ENCODE results near the gene MAGEA11. TPM values are rescaled to one million over a fixed set of nuclear protein-coding genes. Genes with fewer than 3 reads are reported as not detected.
"Not testable (repeated sequence)": the region's sequence is repeated elsewhere in the genome, so short reads cannot be mapped to it uniquely, and the experiment has no call there.

Gene MAGEA11
- total RNA-seq, result not detected

GRCh38 chrX:149711545-149712236 is at the start of gene MAGEA11:
Gene MAGEA11, plus strand, starts transcription at chrX:149712060. Its CDS starts 1,100 bp downstream, at chrX:149713160.
- no peak within 1 kb of the TSS for H3K4me3 Mint-ChIP-seq
- H3K9me3 Mint-ChIP-seq, result no peaks in the 10 kb centered on the region
- H3K36me3 Mint-ChIP-seq, result no peaks in the 10 kb centered on the region
- POLR2A ChIA-PET, result no interaction called here
- no peak for DNase-seq
- no peaks in the 10 kb centered on the region for H3K4me1 Mint-ChIP-seq (ENCODE audit: low read depth)
- no peak within 1 kb of the TSS for H3K27ac Mint-ChIP-seq
- intact Hi-C loops (cut with micrococcal nuclease), result no loop called here
- H3K27me3 Mint-ChIP-seq, result no peaks in the 10 kb centered on the region
- CTCF ChIA-PET, result no interaction called here

GRCh38 chrX:149675088-149675487 is 36.8 kb upstream of the MAGEA11 start:
- H3K4me1 Mint-ChIP-seq (ENCODE audit: low read depth); CTCF ChIA-PET; H3K27me3 Mint-ChIP-seq; H3K4me3 Mint-ChIP-seq; POLR2A ChIA-PET; DNase-seq; H3K36me3 Mint-ChIP-seq; intact Hi-C loops (cut with micrococcal nuclease); H3K9me3 Mint-ChIP-seq; H3K27ac Mint-ChIP-seq: not testable (repeated sequence)

GRCh38 chrX:149675554-149675953 is 36.3 kb upstream of the MAGEA11 start:
- H3K4me1 Mint-ChIP-seq (ENCODE audit: low read depth); CTCF ChIA-PET; H3K9me3 Mint-ChIP-seq; H3K36me3 Mint-ChIP-seq; H3K27me3 Mint-ChIP-seq; DNase-seq; H3K27ac Mint-ChIP-seq; POLR2A ChIA-PET; H3K4me3 Mint-ChIP-seq; intact Hi-C loops (cut with micrococcal nuclease): not testable (repeated sequence)

- H3K36me3 Mint-ChIP-seq; POLR2A ChIA-PET; CTCF ChIA-PET; intact Hi-C loops (cut with micrococcal nuclease); H3K9me3 Mint-ChIP-seq; H3K4me3 Mint-ChIP-seq; H3K27me3 Mint-ChIP-seq; DNase-seq; H3K4me1 Mint-ChIP-seq (ENCODE audit: low read depth); H3K27ac Mint-ChIP-seq: not testable (repeated sequence)
Measured at GRCh38 chrX:149679164-149679678, 32.6 kb upstream of the MAGEA11 start.

- Mint-ChIP-seq H3K27me3 (no peaks in the 10 kb centered on the region), H3K36me3 (no peaks in the 10 kb centered on the region), H3K9me3 (no peaks in the 10 kb centered on the region), H3K4me1 (ENCODE audit: low read depth) (no peaks in the 10 kb centered on the region), H3K4me3 (no peak overlapping the region), H3K27ac (no peak overlapping the region)
- ChIA-PET POLR2A (no interaction called here), CTCF (no interaction called here)
- intact Hi-C loops (cut with micrococcal nuclease), result no loop called here
- no peak for DNase-seq
Measured at GRCh38 chrX:149681182-149681581, 30.7 kb upstream of the MAGEA11 start.

- POLR2A ChIA-PET, result no interaction called here
- Mint-ChIP-seq H3K4me1 (ENCODE audit: low read depth) (no peaks in the 10 kb centered on the region), H3K27me3 (no peaks in the 10 kb centered on the region), H3K9me3 (no peaks in the 10 kb centered on the region), H3K4me3 (no peak overlapping the region), H3K27ac (no peak overlapping the region), H3K36me3 (no peaks in the 10 kb centered on the region)
- intact Hi-C loops (cut with micrococcal nuclease), result no loop called here
- no peak for DNase-seq
- CTCF ChIA-PET, result no interaction called here
Measured at GRCh38 chrX:149682031-149682430, 29.8 kb upstream of the MAGEA11 start.

- H3K36me3 Mint-ChIP-seq, result no peaks in the 10 kb centered on the region
- no peaks in the 10 kb centered on the region for H3K4me1 Mint-ChIP-seq (ENCODE audit: low read depth)
- no peak for DNase-seq
- ChIA-PET POLR2A (no interaction called here), CTCF (no interaction called here)
- intact Hi-C loops (cut with micrococcal nuclease), result no loop called here
- no peaks in the 10 kb centered on the region for H3K27me3 Mint-ChIP-seq
- H3K27ac Mint-ChIP-seq, result no peak overlapping the region
- H3K9me3 Mint-ChIP-seq, result no peaks in the 10 kb centered on the region
- no peak overlapping the region for H3K4me3 Mint-ChIP-seq
Measured at GRCh38 chrX:149682956-149683947, 28.6 kb upstream of the MAGEA11 start.

GRCh38 chrX:149683966-149684730 is 27.7 kb upstream of the MAGEA11 start:
- intact Hi-C loops (cut with micrococcal nuclease), result no loop called here
- Mint-ChIP-seq H3K36me3 (no peaks in the 10 kb centered on the region), H3K9me3 (no peaks in the 10 kb centered on the region), H3K27me3 (no peaks in the 10 kb centered on the region), H3K4me1 (ENCODE audit: low read depth) (no peaks in the 10 kb centered on the region), H3K27ac (no peak overlapping the region), H3K4me3 (no peak overlapping the region)
- no peak for DNase-seq
- ChIA-PET POLR2A (no interaction called here), CTCF (no interaction called here)

- ChIA-PET CTCF (no interaction called here), POLR2A (no interaction called here)
- intact Hi-C loops (cut with micrococcal nuclease), result no loop called here
- Mint-ChIP-seq H3K4me1 (ENCODE audit: low read depth) (no peaks in the 10 kb centered on the region), H3K9me3 (peaks cover 6% of the 10 kb centered on the region), H3K27me3 (peaks cover 2% of the 10 kb centered on the region), H3K4me3 (no peak overlapping the region), H3K27ac (no peak overlapping the region), H3K36me3 (peaks cover 2% of the 10 kb centered on the region)
- no peak for DNase-seq
Measured at GRCh38 chrX:149687991-149688390, 23.9 kb upstream of the MAGEA11 start.

- no peaks in the 10 kb centered on the region for H3K4me1 Mint-ChIP-seq (ENCODE audit: low read depth)
- POLR2A ChIA-PET, result no interaction called here
- no peak overlapping the region for H3K27ac Mint-ChIP-seq
- CTCF ChIA-PET, result no interaction called here
- H3K4me3 Mint-ChIP-seq, result no peak overlapping the region
- H3K36me3 Mint-ChIP-seq, result peaks cover 2% of the 10 kb centered on the region
- intact Hi-C loops (cut with micrococcal nuclease), result no loop called here
- no peak for DNase-seq
- H3K9me3 Mint-ChIP-seq, result peaks cover 6% of the 10 kb centered on the region
- H3K27me3 Mint-ChIP-seq, result peaks cover 2% of the 10 kb centered on the region
Measured at GRCh38 chrX:149688552-149688951, 23.3 kb upstream of the MAGEA11 start.

- no peak for DNase-seq
- Mint-ChIP-seq H3K36me3 (peaks cover 2% of the 10 kb centered on the region), H3K9me3 (peaks cover 6% of the 10 kb centered on the region), H3K27me3 (peaks cover 2% of the 10 kb centered on the region), H3K4me3 (no peak overlapping the region), H3K4me1 (ENCODE audit: low read depth) (no peaks in the 10 kb centered on the region), H3K27ac (no peak overlapping the region)
- CTCF ChIA-PET, result no interaction called here
- POLR2A ChIA-PET, result no interaction called here
- intact Hi-C loops (cut with micrococcal nuclease), result no loop called here
Measured at GRCh38 chrX:149691794-149692193, 20.1 kb upstream of the MAGEA11 start.

GRCh38 chrX:149692686-149693272 is 19.1 kb upstream of the MAGEA11 start:
- H3K27me3 Mint-ChIP-seq; intact Hi-C loops (cut with micrococcal nuclease); CTCF ChIA-PET; POLR2A ChIA-PET; DNase-seq; H3K4me3 Mint-ChIP-seq; H3K4me1 Mint-ChIP-seq (ENCODE audit: low read depth); H3K36me3 Mint-ChIP-seq; H3K27ac Mint-ChIP-seq; H3K9me3 Mint-ChIP-seq: not testable (repeated sequence)

Data from activated CD4-positive, alpha-beta memory T cell treated with anti-CD3 and anti-CD28 coated beads for 36 hours (primary cell).